Omental fat pad (tissue), 4 donors: ENCODE measurements around the gene RNF166. TPM values are rescaled to one million over a fixed set of nuclear protein-coding genes. Genes with fewer than 3 reads are reported as not detected.
A peak's percentile ranks its signal among the peaks of the same experiment; 100 is the strongest.

ENCODE experiments used
- ATAC-seq: fragments of 150-250 bp; one replicate; pipeline ENCODE4 v1.9.1; 2016; ENCODE audit warnings: mild to moderate bottlenecking, moderate library complexity; ENCODE audit not compliant: low FRiP score
- DNase-seq: peaks from one replicate; pipeline ENCODE4 v3.0.0-alpha.2; 2019; ENCODE audit warnings: low spot score
- total RNA-seq, 4 donors: library from RNA; depleted of rRNA; stranded (reverse); fragments of >200 nt; gene quantifications; one replicate each; pipeline ENCODE4 v1.1.0, GENCODE V29; 2016
- TF ChIP-seq, protein P1 (sequence below), 3 donors: fragments of 450-650 bp; IDR thresholded peaks; one replicate each; pipeline ENCODE4 v1.5.1; 2016 to 2017; ENCODE audit warnings: antibody characterized with exemption in 3 of 3, mild to moderate bottlenecking in 3 of 3, moderate library complexity in 2 of 3

RNF166 gene
- total RNA-seq, 4 donors from 2014 or later, result 13.5 to 36.4 (median 20.2) TPM

- peak; percentile 29 for ATAC-seq
Observed at GRCh38 chr16:88649924-88650748, 56.1 kb downstream of the RNF166 start.

GRCh38 chr16:88649195-88649923 lies 56.8 kb downstream of the RNF166 start:
- no peak for ATAC-seq
- TF ChIP-seq, protein P1, sequence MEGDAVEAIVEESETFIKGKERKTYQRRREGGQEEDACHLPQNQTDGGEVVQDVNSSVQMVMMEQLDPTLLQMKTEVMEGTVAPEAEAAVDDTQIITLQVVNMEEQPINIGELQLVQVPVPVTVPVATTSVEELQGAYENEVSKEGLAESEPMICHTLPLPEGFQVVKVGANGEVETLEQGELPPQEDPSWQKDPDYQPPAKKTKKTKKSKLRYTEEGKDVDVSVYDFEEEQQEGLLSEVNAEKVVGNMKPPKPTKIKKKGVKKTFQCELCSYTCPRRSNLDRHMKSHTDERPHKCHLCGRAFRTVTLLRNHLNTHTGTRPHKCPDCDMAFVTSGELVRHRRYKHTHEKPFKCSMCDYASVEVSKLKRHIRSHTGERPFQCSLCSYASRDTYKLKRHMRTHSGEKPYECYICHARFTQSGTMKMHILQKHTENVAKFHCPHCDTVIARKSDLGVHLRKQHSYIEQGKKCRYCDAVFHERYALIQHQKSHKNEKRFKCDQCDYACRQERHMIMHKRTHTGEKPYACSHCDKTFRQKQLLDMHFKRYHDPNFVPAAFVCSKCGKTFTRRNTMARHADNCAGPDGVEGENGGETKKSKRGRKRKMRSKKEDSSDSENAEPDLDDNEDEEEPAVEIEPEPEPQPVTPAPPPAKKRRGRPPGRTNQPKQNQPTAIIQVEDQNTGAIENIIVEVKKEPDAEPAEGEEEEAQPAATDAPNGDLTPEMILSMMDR (IDR thresholded peaks at IDR 0.05), result no peak
- DNase-seq, result no peak

More at GRCh38 chr16:88649924-88650748, 56.1 kb downstream of the RNF166 start:
- TF ChIP-seq, protein P1 (IDR thresholded peaks at IDR 0.05), result no peak
- no peak for DNase-seq

DNA sequence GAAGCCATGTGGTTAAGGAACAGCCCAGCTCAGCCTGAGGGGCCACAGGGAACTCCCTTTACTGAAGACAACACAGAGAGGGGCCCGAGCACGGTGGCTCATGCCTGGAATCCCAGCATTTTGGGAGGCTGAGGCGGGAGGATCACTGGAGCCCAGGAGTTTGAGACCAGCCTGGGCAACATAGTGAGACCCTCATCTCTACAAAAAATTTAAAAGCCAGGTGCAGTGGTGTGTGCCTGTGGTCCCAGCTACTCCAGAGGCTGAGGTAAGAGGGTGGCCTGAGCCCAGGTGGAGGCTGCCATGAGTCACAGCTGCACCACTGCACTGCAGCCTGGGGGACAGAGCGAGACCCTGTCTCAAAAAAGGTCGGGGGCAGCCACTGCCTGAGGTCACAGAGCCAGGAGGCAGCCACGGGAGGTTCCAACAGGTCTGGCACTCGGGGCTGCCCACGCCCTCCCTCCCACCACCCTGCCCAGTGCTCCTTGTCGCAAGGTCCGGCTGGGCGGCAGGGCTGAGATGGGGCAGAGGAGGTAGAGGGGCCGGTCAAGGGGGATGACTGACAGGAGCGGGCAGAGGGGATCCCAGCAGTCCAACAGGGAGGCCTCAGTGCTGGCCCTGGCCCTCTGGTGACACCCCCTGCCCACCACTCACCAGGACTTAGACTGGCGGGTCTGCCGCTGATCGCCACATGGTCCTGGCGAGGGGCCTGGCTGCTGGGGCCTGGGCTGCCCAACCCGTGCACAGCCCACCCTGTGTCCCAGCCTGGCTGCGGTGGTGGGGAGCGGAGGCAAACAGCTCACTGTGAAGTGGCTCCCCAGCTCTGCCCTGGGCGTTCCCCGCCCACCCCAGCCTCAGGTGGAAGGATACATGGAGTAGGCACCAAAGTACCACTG lies 58.8 kb downstream of the RNF166 start:
- ATAC-seq (no peak), DNase-seq (no peak)
- TF ChIP-seq, protein P1 (IDR thresholded peaks at IDR 0.05), result no peak

Other genes with a start within 250 kb of the RNF166 start
- gene ZC3H18, start 136.0 kb downstream of the RNF166 start, total RNA-seq, result 10 to 100 TPM; 10.6 to 25.6 (median 17.8) TPM
- not detected for gene IL17C, start 67.8 kb downstream of the RNF166 start, total RNA-seq
- 100 to 1,000 TPM; 174 to 329 (median 245) TPM for gene CYBA, start 55.4 kb downstream of the RNF166 start, total RNA-seq
- gene MVD, start 43.3 kb downstream of the RNF166 start, total RNA-seq, result 10 to 100 TPM; 10.9 to 27.5 (median 16.3) TPM
- 1 to 10 TPM in 2 of 4 donors, under 1 TPM in 2; 0.37 to 2.3 (median 0.99) TPM for gene SNAI3, start 19.9 kb downstream of the RNF166 start, total RNA-seq
- gene CTU2, start 95 bp upstream of the RNF166 start, total RNA-seq, result 10 to 100 TPM in 2 of 4 donors, 1 to 10 TPM in 2; 6.8 to 23.7 (median 10.2) TPM
- 100 to 1,000 TPM; 151 to 315 (median 249) TPM for gene PIEZO1, start 78.8 kb upstream of the RNF166 start, total RNA-seq
- gene CDT1, start 97.4 kb upstream of the RNF166 start, total RNA-seq, result 1 to 10 TPM in 2 of 4 donors, under 1 TPM in 2; 0.19 to 3.5 (median 1.6) TPM
- 100 to 1,000 TPM in 3 of 4 donors, 10 to 100 TPM in 1; 94.4 to 127 (median 115) TPM for gene APRT, start 105.5 kb upstream of the RNF166 start, total RNA-seq
- 10 to 100 TPM; 15.0 to 32.0 (median 23.4) TPM for gene GALNS, start 150.5 kb upstream of the RNF166 start, total RNA-seq
- gene TRAPPC2L, start 150.7 kb upstream of the RNF166 start, total RNA-seq, result 10 to 100 TPM; 25.3 to 49.4 (median 39.7) TPM
- not detected for gene PABPN1L, start 160.3 kb upstream of the RNF166 start, total RNA-seq